GM12874 (cell line): ENCODE data around the gene HBE1.

Experiments used
- CTCF ChIP-seq: IDR thresholded peaks from 2 replicates; pipeline ENCODE4 v1.5.1; 2011; ENCODE audit warnings: low read depth, mild to moderate bottlenecking, control low read depth, low read length, moderate library complexity; ENCODE audit not compliant: insufficient read depth

The HBE1 gene

GRCh38 chr11:5240458-5240857 is 29.3 kb downstream of the HBE1 start:
- no peak for TF ChIP-seq CTCF

- no peak for TF ChIP-seq CTCF
Measured at GRCh38 chr11:5240056-5240455, 29.7 kb downstream of the HBE1 start.

DNA sequence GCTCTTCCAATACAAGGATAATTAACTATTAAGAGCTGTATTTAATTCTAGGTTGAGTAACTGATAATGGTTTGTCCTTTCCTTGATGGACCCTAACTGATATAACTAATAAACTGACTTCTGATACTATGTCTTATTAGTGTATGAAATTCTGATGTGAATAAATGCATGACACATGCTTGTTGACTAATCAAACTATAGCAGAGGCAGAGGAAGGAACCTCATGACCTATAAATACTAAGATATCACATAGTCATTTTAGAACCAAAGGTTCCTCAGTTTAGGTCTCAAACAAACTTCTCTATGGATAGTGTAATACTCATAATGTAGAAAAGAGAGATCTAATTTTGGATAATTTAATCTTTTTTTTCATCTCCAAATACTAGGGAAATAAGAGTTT is 30.7 kb downstream of the HBE1 start:
- TF ChIP-seq CTCF, result no peak

- no peak for TF ChIP-seq CTCF
Measured at GRCh38 chr11:5238486-5238885, 31.3 kb downstream of the HBE1 start.

GRCh38 chr11:5237420-5237819 is 32.3 kb downstream of the HBE1 start:
- no peak for TF ChIP-seq CTCF

DNA sequence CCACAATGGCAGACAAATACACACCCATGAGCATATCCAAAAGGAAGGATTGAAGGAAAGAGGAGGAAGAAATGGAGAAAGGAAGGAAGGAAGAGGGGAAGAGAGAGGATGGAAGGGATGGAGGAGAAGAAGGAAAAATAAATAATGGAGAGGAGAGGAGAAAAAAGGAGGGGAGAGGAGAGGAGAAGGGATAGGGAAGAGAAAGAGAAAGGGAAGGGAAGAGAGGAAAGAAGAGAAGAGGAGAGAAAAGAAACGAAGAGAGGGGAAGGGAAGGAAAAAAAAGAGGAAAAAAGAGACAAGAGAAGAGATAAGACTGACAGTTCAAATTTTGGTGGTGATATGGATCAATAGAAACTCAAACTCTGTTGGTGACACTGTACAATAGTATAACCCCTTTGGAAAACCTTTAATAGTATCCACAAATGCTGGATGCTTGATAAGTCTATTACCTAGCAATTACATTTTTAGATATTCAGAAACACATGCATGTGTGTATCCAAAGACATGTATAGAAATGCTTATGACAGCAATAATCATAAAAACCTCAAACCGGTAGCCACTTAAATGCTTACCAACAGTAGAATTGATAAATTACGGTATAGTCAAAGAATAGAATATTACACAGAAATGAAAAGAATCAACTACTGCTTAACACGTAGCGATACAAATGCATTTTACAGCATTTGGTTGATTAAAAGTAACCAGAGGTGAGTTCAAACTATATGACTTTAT is 34.2 kb downstream of the HBE1 start:
- no peak for TF ChIP-seq CTCF

- no peak for TF ChIP-seq CTCF
Measured at GRCh38 chr11:5234381-5234834, 35.3 kb downstream of the HBE1 start, which contains the start of gene HBD. TSS of gene HBD (minus strand) at chr11:5234483. CDS start at chr11:5234433, 50 bp downstream.

GRCh38 chr11:5233307-5233706 is 36.4 kb downstream of the HBE1 start:
- no peak for TF ChIP-seq CTCF
